Limb (tissue), 2 donors: Measurements from ENCODE around the gene ZNF521.

ENCODE experiments used
- DNase-seq, 2 donors: peaks; one replicate each; pipeline ENCODE4 v3.0.0-alpha.2; 2016; ENCODE audit errors: extremely low spot score in 2 of 2

Gene ZNF521

GRCh38 chr18:25225151-25225550 is 126.8 kb downstream of the ZNF521 start:
- no peak for DNase-seq

DNA sequence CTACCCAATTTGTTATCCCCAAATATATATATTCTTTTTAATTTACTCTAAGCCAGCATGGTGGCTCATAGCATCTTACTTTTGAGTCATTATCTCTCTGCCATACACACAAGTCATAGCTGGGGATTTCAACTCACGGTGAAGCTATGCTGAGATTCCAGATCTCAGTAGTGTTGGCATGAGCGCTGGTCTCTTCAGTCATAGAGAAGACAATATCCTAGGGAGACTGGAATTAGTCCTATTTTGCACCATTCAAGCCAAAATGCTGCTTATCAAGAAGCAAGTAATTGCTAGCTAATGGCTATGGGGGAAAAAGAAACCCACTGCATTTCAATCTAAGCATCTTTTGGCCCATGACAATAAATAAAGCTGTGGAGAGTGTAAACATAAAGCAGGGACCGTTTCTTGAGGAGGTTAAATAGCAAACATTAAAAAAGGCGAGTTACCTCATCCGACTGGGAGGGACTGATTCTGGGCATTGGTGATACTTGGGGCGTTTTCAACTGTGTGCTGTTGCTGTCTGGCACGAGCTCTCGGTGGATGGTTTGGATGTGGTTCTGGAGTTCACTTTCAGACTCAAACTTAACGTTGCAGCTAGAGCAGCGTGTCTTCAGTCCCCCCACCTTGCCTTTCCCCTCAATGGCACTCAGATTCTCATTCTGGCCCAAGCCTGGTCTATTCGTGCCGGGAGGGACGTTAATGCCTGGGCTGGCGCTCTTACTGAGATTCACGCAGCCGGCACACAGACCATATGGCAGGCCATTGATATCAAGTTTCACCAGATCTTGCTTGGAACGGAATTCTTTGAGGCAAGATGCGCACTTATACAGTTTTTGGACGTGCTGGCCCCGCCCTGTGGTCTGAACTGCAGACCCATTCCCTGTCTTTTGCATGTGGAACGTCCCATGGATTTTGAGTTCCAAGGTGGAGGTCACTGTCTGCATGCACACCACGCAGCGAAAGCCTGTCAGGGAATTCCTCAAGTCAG is 127.8 kb downstream of the ZNF521 start:
- DNase-seq: no peak

- no peak for DNase-seq
Measured at GRCh38 chr18:25223211-25223610, 128.8 kb downstream of the ZNF521 start.

DNA sequence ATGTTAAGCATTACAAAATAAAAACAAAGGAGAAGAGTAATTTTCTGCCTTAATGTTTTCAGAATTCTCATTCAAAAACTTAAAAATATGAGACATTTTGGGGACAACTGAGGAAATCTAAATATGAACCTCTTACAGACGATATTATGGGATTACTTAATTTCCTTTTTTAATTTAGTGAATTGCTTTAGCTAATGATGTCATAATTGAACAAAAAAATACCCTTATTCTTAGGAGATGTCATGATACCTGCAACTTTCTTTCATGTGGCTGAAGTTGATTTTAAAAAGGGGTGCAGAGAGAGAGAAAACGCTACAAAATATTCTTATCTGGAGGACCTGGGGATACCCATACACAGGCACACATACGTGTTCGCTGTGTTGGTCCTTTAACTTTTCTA is 129.3 kb downstream of the ZNF521 start:
- no peak for DNase-seq

- DNase-seq: no peak
Measured at GRCh38 chr18:25210622-25211021, 141.3 kb downstream of the ZNF521 start.

GRCh38 chr18:25192065-25192464 is 159.9 kb downstream of the ZNF521 start:
- no peak for DNase-seq

DNA sequence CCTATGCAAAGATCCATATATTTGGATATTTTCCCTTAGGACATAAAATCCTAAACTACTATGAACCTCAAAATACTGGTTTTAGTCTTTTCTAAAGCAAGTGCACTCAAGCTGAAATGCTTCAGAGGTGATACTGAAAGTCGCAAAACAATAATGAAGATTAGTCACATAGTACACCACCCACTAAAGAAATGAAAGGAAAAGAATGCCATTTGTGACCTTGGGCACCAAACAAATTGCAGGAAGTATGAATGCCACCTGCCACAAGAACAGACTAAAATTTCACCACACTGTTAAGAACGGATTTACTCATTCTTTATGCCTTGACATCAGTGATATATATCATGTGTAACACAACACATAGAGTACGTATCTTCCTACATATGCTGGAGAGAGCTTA is 161.5 kb downstream of the ZNF521 start:
- no peak for DNase-seq

GRCh38 chr18:25189391-25190185 is 162.4 kb downstream of the ZNF521 start:
- DNase-seq: no peak

GRCh38 chr18:25187521-25188192 is 164.3 kb downstream of the ZNF521 start:
- DNase-seq: no peak

- DNase-seq: no peak
Measured at GRCh38 chr18:25186871-25187270, 165.1 kb downstream of the ZNF521 start.

DNA sequence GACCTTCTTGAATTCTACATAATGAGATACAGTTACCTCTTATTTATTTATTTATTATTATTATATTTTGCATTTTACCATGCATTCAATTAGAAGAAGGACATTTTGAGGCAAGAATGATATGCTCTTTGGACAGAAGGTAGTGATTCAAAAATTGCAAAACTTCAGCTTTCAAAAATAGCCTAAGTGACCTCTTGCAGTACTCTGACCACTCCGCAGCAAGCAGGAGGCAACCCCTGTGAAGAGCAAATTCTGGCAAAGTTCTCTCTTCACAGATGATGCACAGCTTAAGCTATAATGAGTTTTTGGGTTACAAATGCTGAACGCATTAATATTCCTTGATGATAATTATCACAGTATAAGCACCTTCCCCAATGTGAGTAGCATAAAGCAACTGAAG is 170.0 kb downstream of the ZNF521 start:
- DNase-seq: no peak

GRCh38 chr18:25181581-25181980 is 170.4 kb downstream of the ZNF521 start:
- DNase-seq: no peak

GRCh38 chr18:25180973-25181548 is 170.9 kb downstream of the ZNF521 start:
- no peak for DNase-seq

- no peak for DNase-seq
Measured at GRCh38 chr18:25177631-25178030, 174.3 kb downstream of the ZNF521 start.

DNA sequence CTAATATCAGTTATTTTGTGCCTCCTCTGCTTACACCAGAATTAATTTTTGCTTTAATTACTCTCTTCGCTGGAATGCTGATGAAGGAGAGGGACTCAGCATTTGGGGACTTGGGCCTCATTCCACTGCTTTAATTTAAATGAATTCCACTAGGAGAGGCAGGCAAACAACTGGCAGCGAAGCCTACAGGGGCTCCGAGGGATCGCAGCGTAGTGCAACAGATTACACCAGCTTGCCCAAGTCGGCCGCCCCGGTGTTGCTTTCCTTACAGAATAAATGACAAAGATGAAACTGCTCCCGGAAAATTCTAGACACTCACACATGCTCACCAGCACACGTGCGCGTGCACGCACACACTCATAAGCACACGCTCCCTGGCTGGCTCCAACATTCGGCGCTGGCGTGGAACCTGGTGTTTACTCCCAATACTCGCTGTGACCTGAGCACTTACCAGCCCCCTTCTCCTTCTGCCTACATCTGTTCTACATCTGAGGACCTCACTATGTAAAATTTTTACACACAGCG is 175.4 kb downstream of the ZNF521 start:
- peak in 1 of 2 donors; percentile 41 for DNase-seq

DNA sequence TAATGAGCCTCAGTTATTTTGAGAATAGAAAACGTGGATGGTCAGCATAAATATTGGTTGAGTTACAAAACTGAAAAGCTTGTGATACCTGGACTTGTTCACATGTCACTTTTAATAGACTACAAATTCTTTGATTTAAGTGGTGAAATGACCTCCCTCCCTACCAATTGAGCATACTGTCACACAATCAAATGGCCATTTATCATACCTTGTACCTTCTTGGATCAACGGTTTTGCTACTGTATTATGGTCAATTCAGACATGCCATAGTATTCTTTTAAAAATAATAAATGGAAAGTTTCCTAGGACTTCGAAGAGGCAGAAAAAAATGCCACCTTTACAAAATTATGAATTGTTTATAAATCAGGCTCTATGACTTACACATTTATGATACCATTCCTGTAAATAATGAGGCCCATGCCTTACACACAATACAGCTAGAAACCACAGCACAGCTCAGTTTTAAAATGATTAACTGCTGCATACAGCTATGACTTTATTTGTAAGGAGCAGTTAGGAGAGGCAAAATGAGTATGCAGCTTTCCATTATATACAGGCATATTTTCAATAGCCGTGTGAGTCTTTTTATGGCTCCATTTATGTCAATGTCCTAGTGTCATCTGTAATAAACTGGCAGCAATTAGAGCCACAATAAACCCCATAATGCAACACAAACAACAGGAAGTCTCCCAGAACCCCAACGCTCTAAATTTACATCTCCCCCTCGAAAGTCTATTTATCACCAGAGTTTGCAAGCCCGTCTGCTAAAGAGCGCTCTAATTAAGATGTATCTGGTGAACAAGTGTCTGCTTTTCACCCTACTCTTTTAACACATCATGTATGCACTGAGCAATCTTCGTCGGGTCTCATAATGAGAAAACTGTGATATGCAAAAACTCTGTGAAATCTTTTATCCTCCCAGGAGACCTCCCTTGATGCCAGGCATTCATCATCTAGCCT is 176.1 kb downstream of the ZNF521 start:
- no peak for DNase-seq

- DNase-seq: no peak
Measured at GRCh38 chr18:25174324-25174723, 177.6 kb downstream of the ZNF521 start.

DNA sequence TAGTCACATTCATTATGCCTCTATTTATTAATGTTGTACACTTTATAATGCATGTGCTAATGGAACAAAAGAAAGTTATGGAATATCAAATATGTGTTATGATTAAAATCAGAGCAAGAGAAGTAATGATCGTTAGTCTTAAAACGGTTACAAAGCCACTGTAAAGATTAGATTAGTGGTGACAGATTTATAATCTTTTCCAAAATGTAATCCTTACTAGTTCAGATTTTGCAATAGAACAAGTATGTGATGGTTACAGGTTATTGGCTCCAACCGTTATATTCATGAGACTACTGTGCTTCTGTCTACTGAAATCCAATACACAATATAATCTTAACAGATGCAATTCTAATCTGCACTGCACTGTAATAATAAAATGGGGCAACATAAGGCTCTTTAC is 180.6 kb downstream of the ZNF521 start:
- DNase-seq: no peak

DNA sequence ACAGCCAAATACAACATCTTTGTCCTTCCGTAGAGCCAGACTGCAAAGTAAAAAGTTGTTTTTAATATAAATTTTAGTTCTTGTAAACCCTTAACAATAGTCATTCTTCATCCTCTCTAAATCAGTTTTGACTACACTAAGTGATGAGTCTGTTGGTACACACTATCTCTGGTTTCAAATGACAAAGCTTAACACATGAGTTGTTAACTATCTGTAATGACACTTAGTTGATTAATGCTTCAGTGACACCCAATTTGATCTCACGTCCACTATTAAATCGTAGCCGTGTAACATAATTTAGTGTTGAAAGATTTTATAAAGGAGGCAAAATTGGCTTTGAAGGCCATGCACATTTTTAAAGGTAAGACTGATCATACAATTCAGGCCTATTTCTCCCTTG is 181.6 kb downstream of the ZNF521 start:
- DNase-seq: no peak

GRCh38 chr18:25169701-25170100 is 182.3 kb downstream of the ZNF521 start:
- DNase-seq: no peak
